Retinal pigment epithelial cell (primary cell): ENCODE data around the gene VWA5B2.
A peak's percentile ranks its signal among the peaks of the same experiment; 100 is the strongest.

Experiments
- DNase-seq: peaks from one replicate; pipeline ENCODE4 v3.0.0-alpha.2; 2010; ENCODE audit warnings: low read depth
- H3K4me3 ChIP-seq: 2 replicates; pipeline ENCODE4 v1.5.1; 2011; ENCODE audit warnings: mild to moderate bottlenecking, low read length, control low read depth, moderate library complexity
- CTCF ChIP-seq: conservative IDR thresholded peaks from 2 replicates; pipeline ENCODE4 v1.5.1; 2011; ENCODE audit warnings: low read depth, low read length, control low read depth, inconsistent platforms

VWA5B2 gene

GRCh38 chr3:184229394-184230080, at the start of gene VWA5B2:
Gene VWA5B2 (plus strand): TSS chr3:184229585. CDS start chr3:184230529, 944 bp downstream.
- no peak for DNase-seq
- H3K4me3 ChIP-seq: peak within 1 kb of the TSS; percentile 29
- no peak for TF ChIP-seq CTCF

- TF ChIP-seq CTCF: no peak
- H3K4me3 ChIP-seq: no peak overlapping the region
- no peak for DNase-seq
These were observed 49.2 kb upstream of the VWA5B2 start for GRCh38 chr3:184180165-184180564.

GRCh38 chr3:184181596-184181995, 47.8 kb upstream of the VWA5B2 start:
- no peak for TF ChIP-seq CTCF
- no peak for DNase-seq
- H3K4me3 ChIP-seq: no peak overlapping the region

GRCh38 chr3:184183679-184184078, 45.7 kb upstream of the VWA5B2 start:
- no peak overlapping the region for H3K4me3 ChIP-seq
- DNase-seq: no peak
- no peak for TF ChIP-seq CTCF

- TF ChIP-seq CTCF: no peak
- no peak for DNase-seq
- H3K4me3 ChIP-seq: no peak overlapping the region
These were observed 44.7 kb upstream of the VWA5B2 start for GRCh38 chr3:184184546-184185230.

GRCh38 chr3:184185461-184186183, 43.8 kb upstream of the VWA5B2 start:
- peak; percentile 95 for DNase-seq
- no peak for TF ChIP-seq CTCF
- peak overlapping the region; percentile 99 for H3K4me3 ChIP-seq
